Neuronal stem cell (in vitro differentiated cells): Measurements from ENCODE around the gene ARID4B.
"Not testable (repeated sequence)": the region's sequence is repeated elsewhere in the genome, so short reads cannot be mapped to it uniquely, and the experiment has no call there.

ENCODE experiments used
- DNase-seq: peaks from one replicate; pipeline ENCODE4 v3.0.0-alpha.2; 2013; ENCODE audit warnings: low spot score
- H2AFZ ChIP-seq: one replicate; pipeline ENCODE4 v1.6.1; 2013; ENCODE audit warnings: mild to moderate bottlenecking, low read length, inconsistent platforms
- H2AK5ac ChIP-seq: 2 replicates; pipeline ENCODE4 v1.6.1; 2013; ENCODE audit warnings: low read depth, mild to moderate bottlenecking, inconsistent platforms, low read length, moderate library complexity, mixed read lengths
- H2BK120ac ChIP-seq: 2 replicates; pipeline ENCODE4 v1.6.1; 2013; ENCODE audit warnings: low read depth, mild to moderate bottlenecking, inconsistent platforms, low read length, moderate library complexity, mixed read lengths
- H2BK12ac ChIP-seq: one replicate; pipeline ENCODE4 v1.6.1; 2013; ENCODE audit warnings: low read length, inconsistent platforms
- H2BK15ac ChIP-seq: 2 replicates; pipeline ENCODE4 v1.6.1; 2013; ENCODE audit warnings: mild to moderate bottlenecking, low read length, inconsistent platforms, mixed read lengths
- H2BK5ac ChIP-seq: one replicate; pipeline ENCODE4 v1.6.1; 2013; ENCODE audit warnings: inconsistent platforms, mild to moderate bottlenecking, low read length, moderate library complexity
- H3K14ac ChIP-seq: one replicate; pipeline ENCODE4 v1.6.1; 2013; ENCODE audit warnings: low read length, inconsistent platforms
- H3K18ac ChIP-seq: 2 replicates; pipeline ENCODE4 v1.6.1; 2013; ENCODE audit warnings: low read length, inconsistent platforms
- H3K23ac ChIP-seq: 2 replicates; pipeline ENCODE4 v1.6.1; 2013; ENCODE audit warnings: low read depth, mild to moderate bottlenecking, mixed read lengths, low read length, inconsistent platforms; ENCODE audit not compliant: poor library complexity
- H3K27ac ChIP-seq: replicated peaks from 3 replicates; pipeline ENCODE4 v1.5.1; 2013; ENCODE audit warnings: low read length, inconsistent platforms
- H3K27me3 ChIP-seq, 3 experiments: 2 replicates each; pipeline ENCODE4 v1.6.1; 2013; ENCODE audit warnings: low read length in 3 of 3, mild to moderate bottlenecking in 2 of 3, inconsistent platforms in 1 of 3, low read depth in 1 of 3, mixed read lengths in 1 of 3, moderate library complexity in 1 of 3; ENCODE audit not compliant: control insufficient read depth in 3 of 3, insufficient read depth in 3 of 3
- H3K36me3 ChIP-seq, 2 donors: replicated peaks in 1 of 2; 2 replicates each; pipeline ENCODE4 v1.6.1; 2013; ENCODE audit warnings: low read length in 2 of 2; ENCODE audit not compliant: control insufficient read depth in 2 of 2, insufficient read depth in 2 of 2
- H3K4ac ChIP-seq: 2 replicates; pipeline ENCODE4 v1.6.1; 2013; ENCODE audit warnings: inconsistent platforms, mild to moderate bottlenecking, low read length, moderate library complexity
- H3K4me1 ChIP-seq, 2 donors: 1 replicate in 1 of 2; 2 replicates in 1 of 2; pipeline ENCODE4 v1.6.1; 2013; ENCODE audit warnings: low read length in 2 of 2, low read depth in 1 of 2; ENCODE audit not compliant: control insufficient read depth in 2 of 2, insufficient read depth in 1 of 2
- H3K4me2 ChIP-seq: one replicate; pipeline ENCODE4 v1.6.1; 2013; ENCODE audit warnings: mild to moderate bottlenecking, low read length, inconsistent platforms; ENCODE audit not compliant: insufficient read depth, poor library complexity, severe bottlenecking
- H3K4me3 ChIP-seq, 2 donors: 2 replicates each; pipeline ENCODE4 v1.5.1; 2013; ENCODE audit warnings: low read length in 2 of 2, mild to moderate bottlenecking in 2 of 2, inconsistent platforms in 1 of 2, moderate library complexity in 1 of 2
- H3K79me1 ChIP-seq: one replicate; pipeline ENCODE4 v1.6.1; 2013; ENCODE audit warnings: low read depth, mild to moderate bottlenecking, inconsistent platforms, low read length, moderate library complexity
- H3K9ac ChIP-seq: one replicate; pipeline ENCODE4 v1.6.1; 2013; ENCODE audit warnings: mild to moderate bottlenecking, low read depth, low read length, inconsistent platforms; ENCODE audit not compliant: poor library complexity
- H3K9me3 ChIP-seq, 2 donors: replicated peaks in 1 of 2; 2 replicates each; pipeline versions ENCODE3 to v1.6.1; 2013; ENCODE audit warnings: low read length in 2 of 2, mild to moderate bottlenecking in 2 of 2, inconsistent platforms in 1 of 2, low read depth in 1 of 2, mixed read lengths in 1 of 2, moderate library complexity in 1 of 2; ENCODE audit not compliant: control insufficient read depth in 2 of 2, insufficient read depth in 1 of 2
- H4K8ac ChIP-seq: one replicate; pipeline ENCODE4 v1.6.1; 2013; ENCODE audit warnings: low read depth, mild to moderate bottlenecking, inconsistent platforms, low read length, moderate library complexity
- H4K91ac ChIP-seq: one replicate; pipeline ENCODE4 v1.6.1; 2013; ENCODE audit warnings: low read length, low read depth, mild to moderate bottlenecking, inconsistent platforms; ENCODE audit not compliant: poor library complexity
- WGBS, 2 donors: extraction: QIAGEN DNeasy Blood & Tissue Kit; methylation state at CpG; one replicate each; pipeline ENCODE4 v1.1.7; 2013; ENCODE audit warnings: missing lambda C conversion rate in 2 of 2, mixed read lengths in 1 of 2; ENCODE audit not compliant: insufficient read length in 2 of 2, insufficient replicate concordance in 1 of 2; ENCODE audit errors: extremely low coverage in 2 of 2; 5-methylcytosine and 5-hydroxymethylcytosine counted together

ARID4B gene

DNA sequence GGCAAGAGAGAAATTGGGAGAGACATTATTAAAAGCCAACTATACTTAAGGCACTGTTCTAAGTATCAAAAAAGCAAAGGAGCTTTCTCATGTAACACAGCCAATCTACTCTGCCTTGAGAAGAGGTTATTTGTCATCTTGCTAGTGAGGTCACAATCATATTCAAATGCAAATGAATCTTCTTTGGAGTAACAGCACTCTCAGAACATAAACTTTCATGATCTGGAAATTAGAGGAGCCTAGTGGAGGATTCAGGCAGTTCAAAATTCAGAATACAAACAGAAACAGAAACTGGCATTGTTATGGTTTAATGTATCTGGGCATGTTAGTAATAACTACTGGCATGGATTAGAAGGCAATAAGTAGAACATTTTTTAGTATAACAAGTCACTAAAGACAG lies 57.4 kb downstream of the ARID4B start:
- Histone ChIP-seq H3K23ac (no peak overlapping the region), H3K18ac (no peak overlapping the region), H3K36me3 (no peaks in the 10 kb centered on the region), H3K4me2 (no peak overlapping the region), H3K79me1 (peaks cover 1% of the 10 kb centered on the region), H3K27ac (no peak overlapping the region), H3K4ac (no peak overlapping the region), H3K4me1 (peaks cover 0 to 18% of the 10 kb centered on the region in 2 donors), H2BK120ac (no peak overlapping the region), H2BK5ac (no peak overlapping the region), H2BK15ac (no peak overlapping the region), H3K27me3 (no peaks in the 10 kb centered on the region), H4K91ac (no peak overlapping the region), H4K8ac (no peak overlapping the region), H3K14ac (no peak overlapping the region), H3K9ac (no peak overlapping the region), H2AK5ac (no peak overlapping the region), H2AFZ (no peak overlapping the region), H3K9me3 (no peaks in the 10 kb centered on the region), H3K4me3 (no peak overlapping the region), H2BK12ac (no peak overlapping the region)
- no peak for DNase-seq

GRCh38 chr1:235269990-235270389 lies 58.0 kb downstream of the ARID4B start:
- H3K79me1 ChIP-seq, H3K27ac ChIP-seq, H3K14ac ChIP-seq, H3K36me3 ChIP-seq, H2BK12ac ChIP-seq, DNase-seq, H3K9ac ChIP-seq, H2BK120ac ChIP-seq, H3K27me3 ChIP-seq, H2BK5ac ChIP-seq, H3K4me2 ChIP-seq, H4K8ac ChIP-seq, H3K9me3 ChIP-seq, H3K18ac ChIP-seq, H2AK5ac ChIP-seq, H3K4me3 ChIP-seq, H2AFZ ChIP-seq, H3K23ac ChIP-seq, H2BK15ac ChIP-seq, H4K91ac ChIP-seq, H3K4ac ChIP-seq: not testable (repeated sequence)
- H3K4me1 ChIP-seq = peaks cover 0 to 19% of the 10 kb centered on the region in 2 donors
- 100% methylated on average over 1 of the region's 18 CpGs; no CpG with 5 or more reads in 1 of the 2 donors for WGBS, 2 donors

DNA sequence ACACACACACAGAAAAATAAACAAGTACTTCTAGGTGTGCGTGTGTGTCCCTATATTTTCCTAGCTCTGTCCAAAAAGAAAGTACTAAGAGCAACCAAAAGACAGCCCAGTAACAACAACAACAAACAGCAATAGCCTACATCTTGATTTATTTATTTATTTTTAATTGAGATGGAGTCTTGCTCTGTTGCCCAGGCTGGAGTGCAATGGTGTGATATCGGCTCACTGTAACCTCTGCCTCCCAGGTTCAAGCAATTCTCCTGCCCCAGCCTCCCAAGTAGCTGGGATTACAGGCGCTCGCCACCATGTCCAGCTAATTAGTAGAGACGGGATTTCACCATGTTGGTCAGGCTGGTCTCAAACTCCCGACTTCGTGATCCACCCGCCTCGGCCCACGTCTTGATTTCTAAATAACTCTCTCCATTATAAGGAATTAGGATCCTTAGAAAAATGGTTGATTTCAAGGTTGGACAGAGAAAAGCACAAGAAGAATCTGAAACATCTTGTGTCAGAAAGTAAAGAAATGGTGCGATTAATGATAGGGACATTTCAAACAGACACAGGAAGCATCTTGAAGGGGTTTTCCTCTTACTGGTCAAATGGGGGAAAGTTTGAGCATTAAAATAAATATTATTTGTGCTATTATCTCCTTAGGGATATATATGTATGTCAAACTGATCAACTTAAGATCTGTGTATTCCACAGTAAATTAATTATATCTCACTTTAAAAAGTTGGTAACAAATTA lies 59.4 kb downstream of the ARID4B start:
- H3K9me3 ChIP-seq = no peaks in the 10 kb centered on the region
- no peak overlapping the region for H3K4ac ChIP-seq
- H2BK5ac ChIP-seq = no peak overlapping the region
- no peak overlapping the region for H3K4me2 ChIP-seq
- H2BK12ac ChIP-seq = no peak overlapping the region
- no peak overlapping the region for H3K14ac ChIP-seq
- no peaks in the 10 kb centered on the region for H3K36me3 ChIP-seq
- H3K79me1 ChIP-seq = no peaks in the 10 kb centered on the region
- WGBS, 2 donors = no CpG with 5 or more reads among the region's 11 CpGs
- H3K4me1 ChIP-seq = peaks cover 0 to 19% of the 10 kb centered on the region in 2 donors
- H3K4me3 ChIP-seq = no peak overlapping the region
- no peak overlapping the region for H4K91ac ChIP-seq
- no peak for DNase-seq
- no peak overlapping the region for H2AFZ ChIP-seq
- no peak overlapping the region for H3K27ac ChIP-seq
- no peaks in the 10 kb centered on the region for H3K27me3 ChIP-seq
- H3K23ac ChIP-seq = no peak overlapping the region
- H2AK5ac ChIP-seq = no peak overlapping the region
- no peak overlapping the region for H2BK120ac ChIP-seq
- no peak overlapping the region for H3K9ac ChIP-seq
- no peak overlapping the region for H4K8ac ChIP-seq
- no peak overlapping the region for H2BK15ac ChIP-seq
- H3K18ac ChIP-seq = no peak overlapping the region

DNA sequence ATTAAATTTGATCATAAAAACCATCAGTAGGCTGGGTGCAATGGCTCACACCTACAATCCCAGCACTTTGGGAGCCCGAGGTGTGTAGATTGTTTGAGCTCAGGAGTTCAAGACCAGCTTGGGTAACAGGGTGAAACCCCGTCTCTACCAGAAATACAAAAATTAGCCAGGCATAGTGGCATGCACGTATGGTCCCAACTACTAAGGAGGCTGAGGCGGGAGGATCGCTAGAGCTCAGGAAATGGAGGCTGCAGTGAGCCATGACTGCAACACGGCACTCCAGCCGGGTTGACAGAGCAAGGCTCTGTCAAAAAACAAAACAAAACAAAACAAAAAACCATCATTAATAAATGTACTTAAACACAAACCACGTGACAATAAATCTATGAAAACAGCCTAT lies 61.0 kb downstream of the ARID4B start:
- H3K36me3 ChIP-seq = no peaks in the 10 kb centered on the region
- no peak overlapping the region for H3K4me2 ChIP-seq
- no CpG with 5 or more reads among the region's 8 CpGs for WGBS, 2 donors
- no peak overlapping the region for H3K23ac ChIP-seq
- H2BK120ac ChIP-seq = no peak overlapping the region
- H4K91ac ChIP-seq = no peak overlapping the region
- H3K4me3 ChIP-seq = no peak overlapping the region
- H3K79me1 ChIP-seq = no peaks in the 10 kb centered on the region
- H3K4ac ChIP-seq = no peak overlapping the region
- no peaks in the 10 kb centered on the region for H3K9me3 ChIP-seq
- H2AFZ ChIP-seq = no peak overlapping the region
- H2BK12ac ChIP-seq = no peak overlapping the region
- no peak overlapping the region for H3K18ac ChIP-seq
- no peak overlapping the region for H2BK5ac ChIP-seq
- no peak overlapping the region for H2AK5ac ChIP-seq
- no peak overlapping the region for H3K27ac ChIP-seq
- no peaks in the 10 kb centered on the region for H3K27me3 ChIP-seq
- H3K14ac ChIP-seq = no peak overlapping the region
- H4K8ac ChIP-seq = no peak overlapping the region
- H3K4me1 ChIP-seq = peaks cover 0 to 19% of the 10 kb centered on the region in 2 donors
- no peak overlapping the region for H3K9ac ChIP-seq
- no peak for DNase-seq
- no peak overlapping the region for H2BK15ac ChIP-seq
